Motor neuron (in vitro differentiated cells): Measurements from ENCODE around the gene TOP3B. TPM values are rescaled to one million over a fixed set of nuclear protein-coding genes. Genes with fewer than 3 reads are reported as not detected.

ENCODE experiments used
- ATAC-seq, 8 experiments: fragments of 200-7000 bp; cut with Tn5 transposase; replicated peaks in 6 of 8; 2 replicates each; pipeline ENCODE4 v1.8.0; 2021; ENCODE audit warnings: mild to moderate bottlenecking in 8 of 8, moderate library complexity in 8 of 8
- H3K27ac ChIP-seq, 2 donors: fragments of 250-450 bp; sonication (Bioruptor Pico); 2 replicates each; pipeline ENCODE4 v1.9.0; 2021; ENCODE audit warnings: antibody characterized with exemption in 2 of 2, mild to moderate bottlenecking in 2 of 2, moderate library complexity in 1 of 2
- H3K4me1 ChIP-seq, 2 donors: fragments of 250-450 bp; sonication (Bioruptor Pico); replicated peaks in 1 of 2; 2 replicates each; pipeline ENCODE4 v1.6.1; 2021; ENCODE audit warnings: antibody characterized with exemption in 2 of 2, mild to moderate bottlenecking in 2 of 2, moderate library complexity in 1 of 2
- H3K4me3 ChIP-seq, 5 donors: fragments of 250-450 bp; sonication (Bioruptor Pico); 2 replicates each; pipeline ENCODE4 v1.9.0; 2021; ENCODE audit warnings: antibody characterized with exemption in 5 of 5, mild to moderate bottlenecking in 5 of 5, moderate library complexity in 4 of 5
- WGBS, 10 experiments: fragments of 450-650 bp; shearing (Covaris generic); methylation state at CpG; one replicate each; pipeline ENCODE4 v1.0.0; 2022; 5-methylcytosine and 5-hydroxymethylcytosine counted together
- in situ Hi-C, 9 experiments: fragments of 400-800 bp; cut with MboI; loops; one replicate each; pipeline ENCODE4 v1.15.0; 2021; ENCODE audit warnings: low sequenced_read_pairs in 9 of 9, low pct_unique_long_range_greater_than_20kb in 2 of 9; ENCODE audit not compliant: unreplicated experiment in 9 of 9
- total RNA-seq, 8 experiments: library from RNA; unstranded; fragments of 300-600 nt; gene quantifications; 2 replicates each; pipeline versions ENCODE4 v1.2.3 to v1.2.4, GENCODE V29; 2022

Gene TOP3B
- total RNA-seq, 8 experiments from 2014 or later, result 8.7 to 46.8 (median 20.5) TPM

DNA sequence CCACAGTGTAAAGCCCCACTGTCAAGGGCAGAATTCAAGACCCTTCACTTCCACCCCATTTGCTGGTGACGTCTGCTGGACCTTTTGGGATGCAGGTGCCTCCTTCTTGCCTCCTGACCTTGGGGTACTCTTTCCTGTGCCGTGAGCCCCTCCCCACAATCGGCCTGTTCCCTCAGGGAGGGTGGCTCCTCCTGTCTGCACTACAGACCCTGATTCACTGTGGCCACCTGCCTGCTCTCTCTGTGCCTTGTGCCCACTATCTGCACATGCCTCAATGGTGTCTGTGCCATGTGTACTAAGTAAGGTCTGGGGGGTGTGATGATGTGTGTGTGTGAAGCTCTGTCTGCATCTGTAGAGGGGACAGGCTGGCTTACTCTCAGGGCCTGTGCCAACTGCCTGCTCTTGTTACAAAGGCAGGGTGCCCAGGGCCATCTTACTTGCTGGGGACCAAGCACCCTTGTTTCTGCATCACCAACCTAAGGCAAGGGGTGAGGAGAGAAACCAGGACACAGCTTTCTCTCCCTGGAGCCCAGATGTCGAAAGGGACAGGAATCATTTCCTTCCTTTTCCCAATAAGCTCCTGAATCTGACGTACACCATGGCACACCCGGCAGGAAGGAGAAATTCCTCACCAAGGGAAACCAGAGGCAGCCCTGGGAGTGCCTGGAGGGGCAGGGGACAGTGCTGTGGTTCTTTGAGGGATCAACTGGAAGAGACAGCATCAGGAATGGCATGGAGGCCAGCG, 33.6 kb downstream of the TOP3B start:
- Histone ChIP-seq H3K27ac (peak overlapping the region in 1 of 2 donors; percentile 21), H3K4me1 (peaks cover 11 to 15% of the 10 kb centered on the region in 2 donors), H3K4me3 (no peak overlapping the region)
- WGBS, 10 experiments, result 67 to 100% (median 82%) methylated on average over 1 to 3 of the region's 7 CpGs; no CpG with 5 or more reads in 4 of the 10 experiments
- in situ Hi-C loops, result loop anchor here in 7 of 9 experiments (10.0 to 25.0 kb wide), 3 partner anchors 224 to 237 kb away; no protein-coding TSS in a partner anchor
- no peak for ATAC-seq

- no peak overlapping the region for H3K4me3 ChIP-seq
- peaks cover 11 to 15% of the 10 kb centered on the region in 2 donors for H3K4me1 ChIP-seq
- ATAC-seq, result no peak
- 40 to 100% (median 85%) methylated on average over 1 to 6 of the region's 8 CpGs; no CpG with 5 or more reads in 2 of the 10 experiments for WGBS, 10 experiments
- in situ Hi-C loops, result loop anchor here in 7 of 9 experiments (10.0 to 25.0 kb wide), 3 partner anchors 224 to 236 kb away; no protein-coding TSS in a partner anchor
- H3K27ac ChIP-seq, result peak overlapping the region in 1 of 2 donors; percentile 19
Observed at GRCh38 chr22:21948390-21948789, 34.2 kb downstream of the TOP3B start.

DNA sequence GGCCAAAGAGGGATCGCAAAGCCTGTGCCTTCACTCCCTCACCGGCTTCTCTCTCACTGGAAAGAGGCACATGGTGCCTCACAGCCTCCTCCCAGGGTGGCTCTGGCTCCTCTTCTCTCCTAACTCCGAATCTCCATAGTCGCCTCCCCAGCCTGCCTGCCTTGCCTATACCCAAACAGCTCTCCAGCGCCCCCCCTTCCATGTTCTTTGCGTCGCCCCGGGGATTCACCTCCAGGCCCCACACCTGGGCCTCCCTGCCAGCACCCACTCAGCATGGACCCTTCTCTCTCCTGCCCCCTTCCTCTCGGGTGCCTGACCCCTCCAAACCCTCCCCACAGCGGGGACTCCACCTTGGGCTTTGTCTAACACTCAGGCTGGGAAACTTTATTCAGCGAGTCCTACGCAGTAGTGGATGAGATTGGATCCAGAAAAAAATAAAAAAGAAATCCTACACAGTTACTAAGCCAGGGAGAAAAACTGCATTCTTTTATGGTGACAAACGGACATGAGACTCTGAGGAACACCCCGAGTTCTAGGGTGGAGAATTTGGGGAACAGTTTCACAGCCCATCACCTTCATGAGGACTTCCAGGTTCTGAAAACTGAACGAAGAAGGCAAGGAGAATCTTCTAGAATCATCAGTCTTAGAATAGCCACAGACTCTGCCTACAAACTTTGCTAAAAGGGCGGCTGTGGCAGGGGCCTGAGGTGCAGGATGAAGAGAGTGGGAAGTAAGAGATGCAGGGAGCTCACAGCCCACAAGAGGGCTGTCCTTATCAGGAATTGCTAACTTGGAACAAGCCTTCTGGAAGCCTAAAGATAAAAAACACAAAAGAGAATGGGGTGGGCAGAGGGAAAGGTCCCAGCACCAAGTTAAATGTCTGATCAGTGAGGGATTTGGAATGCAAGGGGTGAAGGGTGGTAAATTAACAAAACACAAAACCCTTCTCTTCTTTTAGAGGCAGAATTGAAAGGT, 35.3 kb downstream of the TOP3B start:
- ATAC-seq, result peak in 3 of 8 experiments; percentile 8 to 43 (median 31)

GRCh38 chr22:21946262-21946925, 36.2 kb downstream of the TOP3B start:
- H3K4me3 ChIP-seq, result no peak overlapping the region
- H3K27ac ChIP-seq, result peak overlapping the region in 1 of 2 donors; percentile 57
- peaks cover 6 to 8% of the 10 kb centered on the region in 2 donors for H3K4me1 ChIP-seq
- in situ Hi-C loops, result loop anchor here in 7 of 9 experiments (10.0 to 25.0 kb wide), 3 partner anchors 222 to 234 kb away; no protein-coding TSS in a partner anchor
- ATAC-seq, result no peak
- WGBS, 10 experiments, result 71 to 100% (median 94%) methylated on average over 1 to 6 of the region's 12 CpGs; no CpG with 5 or more reads in 3 of the 10 experiments

More for the DNA sequence above, 35.3 kb downstream of the TOP3B start:
- in situ Hi-C loops, result loop anchor here in 7 of 9 experiments (10.0 to 25.0 kb wide), 3 partner anchors 223 to 235 kb away; no protein-coding TSS in a partner anchor
- Histone ChIP-seq H3K4me1 (peaks cover 11 to 13% of the 10 kb centered on the region in 2 donors), H3K4me3 (no peak overlapping the region), H3K27ac (peak overlapping the region; percentile 6 to 30)
- WGBS, 10 experiments, result 0 to 69% (median 45%) methylated on average over 1 to 7 of the region's 16 CpGs; no CpG with 5 or more reads in 1 of the 10 experiments

DNA sequence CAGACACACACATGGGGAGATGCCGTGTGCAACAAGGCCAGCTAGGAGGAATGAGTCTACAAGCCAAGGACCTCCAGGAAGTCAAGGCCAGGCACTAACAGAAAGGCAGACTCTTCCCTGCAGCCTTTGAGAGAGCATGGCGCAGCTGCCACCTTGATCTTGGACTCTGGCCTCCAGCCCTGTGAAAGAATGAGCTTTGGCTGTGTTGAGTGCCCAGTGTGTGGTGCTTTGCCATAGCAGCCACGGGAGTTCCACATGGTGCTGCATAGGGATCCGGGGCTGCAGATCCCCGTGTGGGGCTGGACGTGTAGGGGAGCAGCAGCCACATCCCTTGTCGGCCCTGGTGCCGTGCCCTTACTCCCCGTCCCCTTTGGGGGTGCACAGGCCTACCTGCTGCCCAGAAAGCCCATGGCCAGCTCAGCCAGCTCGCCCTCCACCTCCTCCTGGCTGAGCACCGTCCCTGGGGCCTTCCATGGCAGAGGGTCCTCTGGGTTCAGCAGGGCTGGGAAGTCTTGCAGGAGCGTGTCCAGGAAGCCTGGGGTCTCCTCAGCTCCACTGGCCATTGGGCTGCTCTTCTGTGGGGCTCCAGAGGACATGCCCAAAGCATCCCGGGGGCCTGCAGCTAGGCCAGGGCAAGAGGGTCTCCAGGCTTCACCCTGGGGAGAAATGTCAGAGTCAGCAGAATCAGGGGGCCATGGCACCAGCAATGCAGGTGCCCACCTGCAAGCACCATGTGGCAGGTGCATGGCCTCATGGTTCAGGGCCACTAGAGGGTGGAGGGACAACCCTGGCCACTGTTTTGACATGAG, 36.9 kb downstream of the TOP3B start:
- Histone ChIP-seq H3K27ac (peak overlapping the region; percentile 27 to 57), H3K4me3 (no peak overlapping the region), H3K4me1 (peaks cover 5 to 8% of the 10 kb centered on the region in 2 donors)
- in situ Hi-C loops, result loop anchor here in 7 of 9 experiments (10.0 to 25.0 kb wide), 3 partner anchors 221 to 233 kb away; no protein-coding TSS in a partner anchor
- WGBS, 10 experiments, result 0 to 100% (median 83%) methylated on average over 1 to 5 of the region's 13 CpGs; no CpG with 5 or more reads in 5 of the 10 experiments
- ATAC-seq, result no peak

DNA sequence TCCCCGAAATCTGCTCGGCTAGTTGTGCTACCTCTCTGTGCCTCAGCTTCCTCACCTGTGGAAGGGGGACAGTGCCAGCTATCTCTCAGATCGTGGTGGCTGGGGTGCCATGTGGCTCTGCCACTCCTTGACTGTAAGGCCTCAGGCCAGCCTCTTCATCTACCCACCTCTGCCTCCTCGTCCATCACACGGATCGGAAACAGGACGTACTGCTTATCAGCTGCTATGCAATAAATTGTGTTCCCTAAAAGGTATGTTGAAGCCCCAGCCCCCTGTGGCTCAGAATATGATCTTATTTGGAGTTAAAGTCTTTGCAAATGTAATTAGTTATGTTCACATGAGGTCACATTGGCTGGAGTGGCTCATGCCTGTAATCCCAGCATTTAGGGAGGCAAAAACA, 37.7 kb downstream of the TOP3B start:
- Histone ChIP-seq H3K4me3 (no peak overlapping the region), H3K27ac (peak overlapping the region in 1 of 2 donors; percentile 33), H3K4me1 (peaks cover 6 to 8% of the 10 kb centered on the region in 2 donors)
- WGBS, 10 experiments, result 80 to 100% (median 83%) methylated on average over 1 to 2 of the region's 7 CpGs; no CpG with 5 or more reads in 6 of the 10 experiments
- no peak for ATAC-seq
- in situ Hi-C loops, result loop anchor here in 7 of 9 experiments (10.0 to 25.0 kb wide), 3 partner anchors 220 to 233 kb away; no protein-coding TSS in a partner anchor

DNA sequence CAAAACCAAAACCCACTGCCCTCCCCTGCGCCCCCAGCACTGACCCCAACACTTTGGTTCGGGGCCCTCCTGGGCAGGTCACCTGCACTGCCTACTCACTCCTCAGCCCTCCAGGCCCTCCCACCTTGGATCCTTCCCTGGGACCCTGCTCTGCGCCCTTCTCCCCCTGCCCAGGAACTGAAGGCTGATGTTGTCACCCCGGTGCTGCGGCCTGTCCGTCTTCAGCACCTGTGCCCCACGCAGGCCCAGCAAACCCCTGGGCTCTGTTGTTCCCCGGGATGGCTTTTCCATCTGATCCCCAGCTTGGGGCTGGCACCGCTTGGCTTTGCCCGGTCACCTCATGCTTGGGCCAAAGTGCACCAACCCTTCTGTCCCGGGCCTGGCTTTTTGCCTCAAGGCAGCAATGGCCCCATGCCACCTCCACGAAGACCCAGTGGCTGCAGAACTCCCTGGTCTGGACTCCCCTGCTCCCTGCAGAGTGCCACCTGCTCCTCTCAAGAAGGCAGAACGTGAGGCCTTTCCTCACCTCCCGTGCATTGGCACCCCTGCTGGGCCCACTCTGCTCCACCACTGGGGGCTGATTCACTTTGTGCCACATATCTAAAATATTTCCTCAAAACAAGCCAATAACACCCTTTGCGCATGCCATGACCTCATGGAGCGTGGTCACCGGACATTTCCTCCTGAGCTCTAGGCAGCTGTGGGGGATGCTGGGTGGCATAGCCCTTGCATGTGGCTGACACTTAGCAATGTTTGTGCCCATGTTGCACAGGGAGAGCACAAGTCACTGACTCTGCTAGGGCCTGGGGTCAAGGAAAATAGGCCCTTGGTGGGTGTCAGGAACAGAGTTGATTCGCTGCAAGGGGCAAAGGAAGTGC, 38.8 kb downstream of the TOP3B start:
- in situ Hi-C loops, result loop anchor here in 7 of 9 experiments (10.0 to 25.0 kb wide), 3 partner anchors 219 to 232 kb away; no protein-coding TSS in a partner anchor

GRCh38 chr22:21942407-21943343, 39.9 kb downstream of the TOP3B start:
- 0 to 95% (median 56%) methylated on average over 1 to 9 of the region's 19 CpGs; no CpG with 5 or more reads in 2 of the 10 experiments for WGBS, 10 experiments
- ATAC-seq, result peak in 2 of 8 experiments; percentile 52
- no peak overlapping the region for H3K4me3 ChIP-seq
- in situ Hi-C loops, result loop anchor here in 7 of 9 experiments (10.0 to 25.0 kb wide), 3 partner anchors 218 to 230 kb away; no protein-coding TSS in a partner anchor
- H3K4me1 ChIP-seq, result peaks cover 17% of the 10 kb centered on the region in 2 donors
- peak overlapping the region in 1 of 2 donors; percentile 19 for H3K27ac ChIP-seq

More for the DNA sequence above, 38.8 kb downstream of the TOP3B start:
- 60 to 90% (median 86%) methylated on average over 1 to 10 of the region's 18 CpGs; no CpG with 5 or more reads in 3 of the 10 experiments for WGBS, 10 experiments
- Histone ChIP-seq H3K27ac (no peak overlapping the region), H3K4me3 (no peak overlapping the region), H3K4me1 (peaks cover 12 to 15% of the 10 kb centered on the region in 2 donors)
- ATAC-seq, result no peak

DNA sequence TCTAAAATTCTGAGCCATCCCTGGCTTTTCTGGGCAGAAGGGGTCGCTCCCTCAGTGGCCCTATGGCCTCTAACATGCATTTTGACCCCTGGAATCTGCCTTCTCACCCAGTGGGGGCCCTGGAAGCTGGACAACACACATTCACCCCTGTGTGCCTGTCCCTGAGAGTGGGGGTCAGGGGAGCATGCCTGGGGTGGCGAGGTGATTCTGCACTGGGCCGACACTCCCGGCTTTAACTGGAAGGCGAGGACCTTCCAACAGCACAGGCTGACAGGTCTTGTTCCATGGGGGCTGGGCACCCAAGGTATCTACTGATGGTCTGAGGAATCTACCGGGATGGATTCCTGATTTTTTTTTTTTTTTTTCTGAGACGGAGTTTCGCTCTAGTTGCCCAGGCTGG, 40.7 kb downstream of the TOP3B start:
- WGBS, 10 experiments, result 48 to 100% (median 79%) methylated on average over 1 to 4 of the region's 8 CpGs; no CpG with 5 or more reads in 5 of the 10 experiments
- Histone ChIP-seq H3K4me3 (no peak overlapping the region), H3K4me1 (peaks cover 14 to 18% of the 10 kb centered on the region in 2 donors), H3K27ac (no peak overlapping the region)
- ATAC-seq, result no peak
- in situ Hi-C loops, result loop anchor here in 7 of 9 experiments (10.0 to 25.0 kb wide), 3 partner anchors 217 to 230 kb away; no protein-coding TSS in a partner anchor
